ENCODE measurements around the gene STK4. TPM values are rescaled to one million over a fixed set of nuclear protein-coding genes. Genes with fewer than 3 reads are reported as not detected.

Gene STK4
- total RNA-seq, 1 experiment from 2014 or later = 52.7 TPM

DNA sequence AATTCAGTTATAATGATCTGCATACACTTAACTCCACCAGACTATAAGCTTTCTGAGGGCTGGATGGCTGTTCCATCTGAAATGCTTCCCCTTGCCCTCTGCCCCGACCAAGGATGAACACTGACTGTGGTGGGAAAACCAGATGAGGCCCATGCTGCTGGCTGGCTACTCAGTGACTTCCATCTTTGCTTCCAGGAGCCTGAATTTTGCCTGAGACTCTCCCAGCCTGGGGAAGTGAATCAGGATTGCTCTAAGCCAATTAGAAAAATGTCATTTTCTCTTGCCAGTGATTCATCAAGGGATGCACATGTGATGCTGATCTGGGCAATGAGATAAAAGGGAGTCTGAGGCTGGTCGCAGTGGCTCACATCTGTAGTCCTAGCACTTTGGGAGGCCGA is 4.4 kb upstream of the STK4 start:
- TF ChIP-seq CTCF (conservative IDR thresholded peaks at IDR 0.05; ENCODE audit: low read depth, low read length) (no peak), EZH2 (IDR thresholded peaks at IDR 0.05; ENCODE audit: borderline replicate concordance, low read depth, low read length, poor library complexity, severe bottlenecking) (no peak)
- intact Hi-C loops (cut with micrococcal nuclease; ENCODE audit: unreplicated experiment) = no loop called here
- POLR2A ChIA-PET (ENCODE audit: low non-redundant PET) = no interaction called here
- Histone ChIP-seq H3K27ac (ENCODE audit: low read depth, low read length, poor library complexity, severe bottlenecking) (no peak overlapping the region), H3K9me3 (ENCODE audit: low read depth, low read length, poor library complexity, severe bottlenecking) (no peaks in the 10 kb centered on the region), H3K4me1 (ENCODE audit: insufficient read depth, low read length, poor library complexity, severe bottlenecking) (peaks cover 26% of the 10 kb centered on the region), H3K4me3 (ENCODE audit: low read depth, low read length, poor library complexity, severe bottlenecking) (no peak overlapping the region), H3K36me3 (ENCODE audit: insufficient read depth, low read length, poor library complexity, severe bottlenecking) (no peaks in the 10 kb centered on the region), H3K27me3 (replicated peaks; ENCODE audit: insufficient read depth, low read depth, low read length, poor library complexity) (no peaks in the 10 kb centered on the region)
- BruUV-seq (replicated peaks) = no TSS peak
- CTCF ChIA-PET = no interaction called here
- peak; percentile 61 for DNase-seq (ENCODE audit: low spot score)

GRCh38 chr20:44962483-44962882 is 3.8 kb upstream of the STK4 start:
- intact Hi-C loops (cut with micrococcal nuclease; ENCODE audit: unreplicated experiment) = no loop called here
- no peaks in the 10 kb centered on the region for H3K27me3 ChIP-seq (replicated peaks; ENCODE audit: insufficient read depth, low read depth, low read length, poor library complexity)
- POLR2A ChIA-PET (ENCODE audit: low non-redundant PET) = no interaction called here

DNA sequence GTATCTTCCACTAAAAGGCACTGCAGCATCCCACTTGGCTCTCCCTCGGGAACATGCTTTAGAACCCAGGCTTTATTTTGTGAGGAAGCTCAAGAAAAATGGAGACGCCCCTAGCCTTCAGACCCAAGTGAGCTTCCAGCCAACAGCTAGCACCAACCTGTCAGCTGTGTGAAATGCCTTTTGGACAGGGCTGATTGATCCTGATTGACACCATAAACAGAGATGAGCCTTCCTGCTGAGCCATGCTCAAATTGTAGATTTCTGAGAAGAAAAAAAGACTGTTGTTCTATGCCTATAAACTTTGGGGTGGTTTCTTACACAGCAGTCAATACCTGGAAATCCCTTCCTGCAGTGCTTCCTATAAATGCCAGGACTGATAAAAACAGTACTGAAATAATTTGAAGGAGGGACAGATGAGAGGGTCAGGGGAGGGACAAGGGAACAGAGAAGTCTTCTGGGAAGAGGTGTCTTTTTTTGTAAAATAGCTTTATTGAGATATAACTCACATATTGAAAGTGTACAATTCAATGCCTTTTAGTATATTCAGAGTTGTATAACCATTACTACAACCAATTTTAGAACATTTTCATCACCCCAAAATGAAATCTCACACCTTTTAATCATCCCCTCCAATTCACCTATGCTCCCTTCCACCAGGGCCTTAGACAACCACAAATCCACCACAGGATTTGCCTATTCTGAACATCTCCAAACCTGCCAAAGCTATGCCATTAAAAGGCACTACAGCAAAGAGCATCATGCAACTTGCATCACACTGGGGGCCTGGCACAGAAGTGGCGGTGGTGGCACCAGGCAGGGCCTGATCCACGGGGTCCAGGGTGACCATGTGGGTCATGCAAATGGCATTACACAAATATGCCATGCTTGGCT is 2.7 kb upstream of the STK4 start:
- intact Hi-C loops (cut with micrococcal nuclease; ENCODE audit: unreplicated experiment) = no loop called here

More at GRCh38 chr20:44962483-44962882, 3.8 kb upstream of the STK4 start:
- H3K36me3 ChIP-seq (ENCODE audit: insufficient read depth, low read length, poor library complexity, severe bottlenecking) = no peaks in the 10 kb centered on the region
- no peak for DNase-seq (ENCODE audit: low spot score)
- CTCF ChIA-PET = no interaction called here
- H3K4me1 ChIP-seq (ENCODE audit: insufficient read depth, low read length, poor library complexity, severe bottlenecking) = peaks cover 31% of the 10 kb centered on the region
- no peak overlapping the region for H3K4me3 ChIP-seq (ENCODE audit: low read depth, low read length, poor library complexity, severe bottlenecking)
- no TSS peak for BruUV-seq (replicated peaks)
- no peak for TF ChIP-seq EZH2 (IDR thresholded peaks at IDR 0.05; ENCODE audit: borderline replicate concordance, low read depth, low read length, poor library complexity, severe bottlenecking)
- TF ChIP-seq CTCF (conservative IDR thresholded peaks at IDR 0.05; ENCODE audit: low read depth, low read length) = no peak
- no peak overlapping the region for H3K27ac ChIP-seq (ENCODE audit: low read depth, low read length, poor library complexity, severe bottlenecking)
- no peaks in the 10 kb centered on the region for H3K9me3 ChIP-seq (ENCODE audit: low read depth, low read length, poor library complexity, severe bottlenecking)

More for the DNA sequence above, 2.7 kb upstream of the STK4 start:
- H3K27ac ChIP-seq (ENCODE audit: low read depth, low read length, poor library complexity, severe bottlenecking) = no peak overlapping the region
- no TSS peak for BruUV-seq (replicated peaks)
- H3K4me3 ChIP-seq (ENCODE audit: low read depth, low read length, poor library complexity, severe bottlenecking) = no peak overlapping the region
- DNase-seq (ENCODE audit: low spot score) = no peak
- CTCF ChIA-PET = interaction anchor here (0.5 kb wide), 1 partner anchor 49 kb away, joined by 4 read pairs; no protein-coding TSS in a partner anchor
- no peaks in the 10 kb centered on the region for H3K36me3 ChIP-seq (ENCODE audit: insufficient read depth, low read length, poor library complexity, severe bottlenecking)
- H3K9me3 ChIP-seq (ENCODE audit: low read depth, low read length, poor library complexity, severe bottlenecking) = no peaks in the 10 kb centered on the region
- POLR2A ChIA-PET (ENCODE audit: low non-redundant PET) = no interaction called here
- TF ChIP-seq CTCF (conservative IDR thresholded peaks at IDR 0.05; ENCODE audit: low read depth, low read length) = no peak
- no peak for TF ChIP-seq EZH2 (IDR thresholded peaks at IDR 0.05; ENCODE audit: borderline replicate concordance, low read depth, low read length, poor library complexity, severe bottlenecking)
- H3K27me3 ChIP-seq (replicated peaks; ENCODE audit: insufficient read depth, low read depth, low read length, poor library complexity) = no peaks in the 10 kb centered on the region
- peaks cover 29% of the 10 kb centered on the region for H3K4me1 ChIP-seq (ENCODE audit: insufficient read depth, low read length, poor library complexity, severe bottlenecking)
